Measurements from ENCODE around the gene NAA80.

The NAA80 gene

GRCh38 chr3:50298836-50299637 is at the start of gene NAA80, which contains the start of gene HYAL3:
NAA80 (minus strand) TSS chr3:50299405; CDS start chr3:50297463, 1,942 bp downstream.
HYAL3 (minus strand) TSS chr3:50299405; CDS start chr3:50295602, 3,803 bp downstream.
- peak; percentile 99 for DNase-seq (ENCODE audit: low spot score)

- DNase-seq (ENCODE audit: low spot score): peak; percentile 64
Measured at GRCh38 chr3:50347187-50347813, 48.1 kb upstream of the NAA80 start.

GRCh38 chr3:50345586-50346234 is 46.5 kb upstream of the NAA80 start, which contains the start of gene ZMYND10:
ZMYND10 (minus strand) TSS chr3:50345732; CDS start chr3:50345579, 153 bp downstream.
- DNase-seq (ENCODE audit: low spot score): no peak

GRCh38 chr3:50345008-50345407 is 45.8 kb upstream of the NAA80 start:
- no peak for DNase-seq (ENCODE audit: low spot score)

GRCh38 chr3:50342813-50343633 is 43.8 kb upstream of the NAA80 start:
- no peak for DNase-seq (ENCODE audit: low spot score)

- no peak for DNase-seq (ENCODE audit: low spot score)
Measured at GRCh38 chr3:50341996-50342650, 42.9 kb upstream of the NAA80 start.

- DNase-seq (ENCODE audit: low spot score): no peak
Measured at GRCh38 chr3:50341537-50341936, 42.3 kb upstream of the NAA80 start.

- DNase-seq (ENCODE audit: low spot score): peak; percentile 37
Measured at GRCh38 chr3:50340448-50341329, 41.5 kb upstream of the NAA80 start, which contains the start of gene RASSF1. RASSF1 (minus strand) TSS chr3:50340836; CDS start chr3:50340805, 31 bp downstream.

GRCh38 chr3:50340147-50340447 is 40.9 kb upstream of the NAA80 start:
- DNase-seq (ENCODE audit: low spot score): no peak

GRCh38 chr3:50339485-50340146 is 40.4 kb upstream of the NAA80 start:
- DNase-seq (ENCODE audit: low spot score): no peak

GRCh38 chr3:50338965-50339364 is 39.8 kb upstream of the NAA80 start:
- no peak for DNase-seq (ENCODE audit: low spot score)

GRCh38 chr3:50337175-50337861 is 38.1 kb upstream of the NAA80 start:
- DNase-seq (ENCODE audit: low spot score): peak; percentile 99

GRCh38 chr3:50336452-50337174 is 37.4 kb upstream of the NAA80 start:
- DNase-seq (ENCODE audit: low spot score): no peak

- DNase-seq (ENCODE audit: low spot score): no peak
Measured at GRCh38 chr3:50334339-50335075, 35.3 kb upstream of the NAA80 start.

- no peak for DNase-seq (ENCODE audit: low spot score)
Measured at GRCh38 chr3:50333744-50334328, 34.6 kb upstream of the NAA80 start.

GRCh38 chr3:50331364-50331907 is 32.2 kb upstream of the NAA80 start:
- DNase-seq (ENCODE audit: low spot score): no peak

- DNase-seq (ENCODE audit: low spot score): no peak
Measured at GRCh38 chr3:50330330-50330729, 31.1 kb upstream of the NAA80 start.

All from LoVo (cell line).